MM.1S (cell line): ENCODE results near the gene TMEM51.

Source experiments
- DNase-seq: peaks from one replicate; pipeline ENCODE4 v3.0.0-alpha.2; 2015
- H2AFZ ChIP-seq: fragments of 300-600 bp; sonication (generic); 2 replicates; pipeline ENCODE4 v1.6.0; 2016; ENCODE audit warnings: antibody characterized with exemption, low read length
- H3F3A ChIP-seq: fragments of 300-600 bp; sonication (generic); 2 replicates; pipeline ENCODE4 v1.6.1; 2016; ENCODE audit warnings: mild to moderate bottlenecking, antibody characterized with exemption, low read length, moderate library complexity, mixed read lengths; ENCODE audit not compliant: insufficient read depth
- H3K27ac ChIP-seq: fragments of 300-600 bp; sonication (generic); 2 replicates; pipeline ENCODE4 v1.5.1; 2016; ENCODE audit warnings: mild to moderate bottlenecking, low read length
- H3K27me3 ChIP-seq: fragments of 300-600 bp; sonication (generic); replicated peaks from 2 replicates; pipeline ENCODE4 v1.6.0; 2016; ENCODE audit warnings: low read length; ENCODE audit not compliant: insufficient read depth
- H3K36me3 ChIP-seq: fragments of 300-600 bp; sonication (generic); replicated peaks from 2 replicates; pipeline ENCODE4 v1.6.1; 2016; ENCODE audit warnings: mild to moderate bottlenecking, low read length, mixed read lengths; ENCODE audit not compliant: insufficient read depth
- H3K4me1 ChIP-seq: fragments of 300-600 bp; sonication (generic); 2 replicates; pipeline ENCODE4 v1.6.1; 2016; ENCODE audit warnings: low read length, mixed read lengths
- H3K4me2 ChIP-seq: fragments of 300-600 bp; sonication (generic); 2 replicates; pipeline ENCODE4 v1.6.0; 2016; ENCODE audit warnings: low read depth, low read length
- H3K4me3 ChIP-seq: fragments of 300-600 bp; sonication (generic); 2 replicates; pipeline ENCODE4 v1.5.1; 2016; ENCODE audit warnings: low read length, mixed read lengths
- H3K79me2 ChIP-seq: fragments of 300-600 bp; sonication (generic); 2 replicates; pipeline ENCODE4 v1.6.1; 2016; ENCODE audit warnings: mixed run types, low read length, mixed read lengths
- H3K9ac ChIP-seq: fragments of 300-600 bp; sonication (generic); 2 replicates; pipeline ENCODE4 v1.6.1; 2016; ENCODE audit warnings: low read length, mixed read lengths
- H3K9me2 ChIP-seq: fragments of 300-600 bp; sonication (generic); replicated peaks from 2 replicates; pipeline ENCODE4 v1.6.1; 2016; ENCODE audit warnings: mild to moderate bottlenecking, low read length, mixed read lengths; ENCODE audit not compliant: insufficient read depth
- H3K9me3 ChIP-seq: fragments of 300-600 bp; sonication (generic); replicated peaks from 2 replicates; pipeline ENCODE4 v1.6.1; 2016; ENCODE audit warnings: mild to moderate bottlenecking, low read length, mixed read lengths; ENCODE audit not compliant: insufficient read depth
- H4K20me1 ChIP-seq: fragments of 300-600 bp; sonication (generic); 2 replicates; pipeline ENCODE4 v1.6.1; 2016; ENCODE audit warnings: mild to moderate bottlenecking, low read length, moderate library complexity, mixed read lengths; ENCODE audit not compliant: insufficient read depth
- EZH2 ChIP-seq: fragments of 300-600 bp; sonication (generic); optimal IDR thresholded peaks from 2 replicates; pipeline ENCODE3; 2017; ENCODE audit warnings: low read depth, mild to moderate bottlenecking, antibody characterized with exemption, low read length, mixed read lengths
- EZH2phosphoT487 ChIP-seq: fragments of 300-600 bp; sonication (generic); IDR thresholded peaks from 2 replicates; pipeline ENCODE4 v1.6.1; 2018; ENCODE audit warnings: antibody characterized with exemption, low read length
- TF ChIP-seq, protein P1 (sequence below): fragments of 300-600 bp; sonication (generic); IDR thresholded peaks from 2 replicates; pipeline ENCODE4 v1.5.1; 2016; ENCODE audit warnings: antibody characterized with exemption, low read length, mixed read lengths

The TMEM51 gene

GRCh38 chr1:15129944-15130343 is 23.6 kb upstream of the TMEM51 start:
- no peaks in the 10 kb centered on the region for H3K36me3 ChIP-seq
- H3K4me1 ChIP-seq, result peaks cover 11% of the 10 kb centered on the region; the same call in 1 of the 2 replicates
- H3F3A ChIP-seq, result no peaks in the 10 kb centered on the region
- TF ChIP-seq, protein P1, sequence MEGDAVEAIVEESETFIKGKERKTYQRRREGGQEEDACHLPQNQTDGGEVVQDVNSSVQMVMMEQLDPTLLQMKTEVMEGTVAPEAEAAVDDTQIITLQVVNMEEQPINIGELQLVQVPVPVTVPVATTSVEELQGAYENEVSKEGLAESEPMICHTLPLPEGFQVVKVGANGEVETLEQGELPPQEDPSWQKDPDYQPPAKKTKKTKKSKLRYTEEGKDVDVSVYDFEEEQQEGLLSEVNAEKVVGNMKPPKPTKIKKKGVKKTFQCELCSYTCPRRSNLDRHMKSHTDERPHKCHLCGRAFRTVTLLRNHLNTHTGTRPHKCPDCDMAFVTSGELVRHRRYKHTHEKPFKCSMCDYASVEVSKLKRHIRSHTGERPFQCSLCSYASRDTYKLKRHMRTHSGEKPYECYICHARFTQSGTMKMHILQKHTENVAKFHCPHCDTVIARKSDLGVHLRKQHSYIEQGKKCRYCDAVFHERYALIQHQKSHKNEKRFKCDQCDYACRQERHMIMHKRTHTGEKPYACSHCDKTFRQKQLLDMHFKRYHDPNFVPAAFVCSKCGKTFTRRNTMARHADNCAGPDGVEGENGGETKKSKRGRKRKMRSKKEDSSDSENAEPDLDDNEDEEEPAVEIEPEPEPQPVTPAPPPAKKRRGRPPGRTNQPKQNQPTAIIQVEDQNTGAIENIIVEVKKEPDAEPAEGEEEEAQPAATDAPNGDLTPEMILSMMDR, result no peak
- TF ChIP-seq EZH2, result no peak
- no peak for TF ChIP-seq EZH2phosphoT487
- no peaks in the 10 kb centered on the region for H3K79me2 ChIP-seq
- no peaks in the 10 kb centered on the region for H3K9me2 ChIP-seq
- H3K9ac ChIP-seq, result no peak overlapping the region
- no peak for DNase-seq
- no peaks in the 10 kb centered on the region for H3K9me3 ChIP-seq
- no peak overlapping the region for H3K4me3 ChIP-seq
- no peaks in the 10 kb centered on the region for H3K27me3 ChIP-seq
- H3K4me2 ChIP-seq, result no peak overlapping the region
- no peak overlapping the region for H2AFZ ChIP-seq
- H3K27ac ChIP-seq, result no peak overlapping the region
- no peaks in the 10 kb centered on the region for H4K20me1 ChIP-seq

DNA sequence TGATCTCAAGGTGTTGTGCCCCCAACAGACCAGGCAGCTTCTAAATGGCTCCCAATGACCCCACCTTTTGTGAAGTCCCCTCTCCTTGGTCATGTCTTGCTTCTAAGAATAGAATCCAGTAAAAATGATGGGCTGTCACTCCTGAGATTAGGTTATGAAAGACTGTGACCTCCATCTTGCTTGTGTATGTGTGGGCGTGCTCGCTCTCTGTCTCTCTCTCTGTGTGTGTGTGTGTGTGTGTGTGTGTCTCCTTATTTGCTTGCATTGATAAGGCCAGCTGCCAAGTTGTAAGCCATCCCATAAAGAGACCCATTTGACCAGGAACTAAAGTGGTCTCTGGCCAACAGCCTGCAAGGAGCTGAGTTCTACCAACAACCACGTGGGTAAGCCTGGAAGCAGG is 22.9 kb upstream of the TMEM51 start:
- Histone ChIP-seq H3K4me1 (peaks cover 11% of the 10 kb centered on the region; the same call in 1 of the 2 replicates), H3K79me2 (no peaks in the 10 kb centered on the region), H3F3A (no peaks in the 10 kb centered on the region), H3K36me3 (no peaks in the 10 kb centered on the region), H3K9ac (no peak overlapping the region), H3K9me2 (no peaks in the 10 kb centered on the region), H2AFZ (no peak overlapping the region), H3K4me3 (no peak overlapping the region), H3K27ac (no peak overlapping the region), H3K4me2 (no peak overlapping the region), H4K20me1 (no peaks in the 10 kb centered on the region), H3K27me3 (no peaks in the 10 kb centered on the region), H3K9me3 (no peaks in the 10 kb centered on the region)
- DNase-seq, result no peak
- TF ChIP-seq EZH2 (no peak), EZH2phosphoT487 (no peak)
- TF ChIP-seq, protein P1, result no peak

DNA sequence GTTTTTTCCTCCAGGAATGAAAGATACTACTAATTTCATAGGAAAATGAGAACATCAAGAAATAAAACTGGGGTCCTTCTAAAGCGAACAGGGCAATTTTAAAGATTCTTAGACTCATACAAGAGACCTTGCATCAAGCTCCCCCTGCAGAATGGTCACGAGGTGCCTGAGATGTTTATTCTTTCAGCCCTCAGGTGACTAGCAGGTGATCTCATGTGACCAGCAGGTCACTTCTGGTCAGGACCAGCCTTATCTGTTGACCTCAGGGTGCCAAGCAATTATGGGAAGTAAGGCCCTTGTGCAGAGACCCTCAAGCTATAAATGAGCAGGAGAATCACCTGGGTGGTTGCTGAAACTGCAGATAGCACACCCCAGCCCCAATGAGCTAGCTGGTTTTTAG is 20.6 kb upstream of the TMEM51 start:
- Histone ChIP-seq H3K4me2 (no peak overlapping the region), H3K4me1 (no peaks in the 10 kb centered on the region), H3K9ac (no peak overlapping the region), H3K36me3 (no peaks in the 10 kb centered on the region), H4K20me1 (no peaks in the 10 kb centered on the region), H2AFZ (no peak overlapping the region), H3K9me2 (no peaks in the 10 kb centered on the region), H3K27me3 (no peaks in the 10 kb centered on the region), H3K9me3 (no peaks in the 10 kb centered on the region), H3F3A (no peaks in the 10 kb centered on the region), H3K4me3 (no peak overlapping the region), H3K27ac (no peak overlapping the region), H3K79me2 (no peaks in the 10 kb centered on the region)
- no peak for DNase-seq
- TF ChIP-seq, protein P1, result no peak
- TF ChIP-seq EZH2 (no peak), EZH2phosphoT487 (no peak)
